ENCODE measurements around the gene FCHO1.

Gene FCHO1

GRCh38 chr19:17751103-17751911 is at the start of gene FCHO1:
FCHO1 (plus strand) TSS chr19:17751477; CDS start chr19:17755165, 3,688 bp downstream.
- peak; percentile 87 for DNase-seq (ENCODE audit: low spot score)

- peak; percentile 64 for DNase-seq (ENCODE audit: low spot score)
These were observed 47.3 kb upstream of the FCHO1 start for GRCh38 chr19:17703824-17704463.

- DNase-seq (ENCODE audit: low spot score) = no peak
These were observed 44.5 kb upstream of the FCHO1 start for GRCh38 chr19:17706750-17707181.

GRCh38 chr19:17711851-17712250 is 39.4 kb upstream of the FCHO1 start:
- no peak for DNase-seq (ENCODE audit: low spot score)

GRCh38 chr19:17716309-17716929 is 34.9 kb upstream of the FCHO1 start:
- DNase-seq (ENCODE audit: low spot score) = no peak

GRCh38 chr19:17718550-17718946 is 32.7 kb upstream of the FCHO1 start:
- DNase-seq (ENCODE audit: low spot score) = no peak

- peak; percentile 56 for DNase-seq (ENCODE audit: low spot score)
These were observed 32.1 kb upstream of the FCHO1 start, which contains the start of gene MAP1S for GRCh38 chr19:17718947-17719711. MAP1S (plus strand) TSS chr19:17719480; CDS start chr19:17719503, 23 bp downstream.

- DNase-seq (ENCODE audit: low spot score) = peak; percentile 49
These were observed 31.4 kb upstream of the FCHO1 start for GRCh38 chr19:17719730-17720400.

- DNase-seq (ENCODE audit: low spot score) = no peak
These were observed 30.8 kb upstream of the FCHO1 start for GRCh38 chr19:17720440-17720839.

GRCh38 chr19:17721111-17721628 is 30.1 kb upstream of the FCHO1 start:
- no peak for DNase-seq (ENCODE audit: low spot score)

GRCh38 chr19:17721821-17722220 is 29.5 kb upstream of the FCHO1 start:
- no peak for DNase-seq (ENCODE audit: low spot score)

- DNase-seq (ENCODE audit: low spot score) = no peak
These were observed 28.5 kb upstream of the FCHO1 start for GRCh38 chr19:17722655-17723240.

GRCh38 chr19:17724655-17725054 is 26.6 kb upstream of the FCHO1 start:
- DNase-seq (ENCODE audit: low spot score) = no peak

GRCh38 chr19:17725422-17726078 is 25.7 kb upstream of the FCHO1 start:
- DNase-seq (ENCODE audit: low spot score) = no peak

GRCh38 chr19:17726136-17726741 is 25.0 kb upstream of the FCHO1 start:
- DNase-seq (ENCODE audit: low spot score) = no peak

- DNase-seq (ENCODE audit: low spot score) = no peak
These were observed 24.1 kb upstream of the FCHO1 start for GRCh38 chr19:17726964-17727773.

GRCh38 chr19:17727843-17728242 is 23.4 kb upstream of the FCHO1 start:
- no peak for DNase-seq (ENCODE audit: low spot score)

GRCh38 chr19:17733127-17733526 is 18.1 kb upstream of the FCHO1 start:
- no peak for DNase-seq (ENCODE audit: low spot score)

GRCh38 chr19:17734146-17734545 is 17.1 kb upstream of the FCHO1 start:
- DNase-seq (ENCODE audit: low spot score) = no peak
